Measurements from ENCODE around the gene ZFHX3.

DNA sequence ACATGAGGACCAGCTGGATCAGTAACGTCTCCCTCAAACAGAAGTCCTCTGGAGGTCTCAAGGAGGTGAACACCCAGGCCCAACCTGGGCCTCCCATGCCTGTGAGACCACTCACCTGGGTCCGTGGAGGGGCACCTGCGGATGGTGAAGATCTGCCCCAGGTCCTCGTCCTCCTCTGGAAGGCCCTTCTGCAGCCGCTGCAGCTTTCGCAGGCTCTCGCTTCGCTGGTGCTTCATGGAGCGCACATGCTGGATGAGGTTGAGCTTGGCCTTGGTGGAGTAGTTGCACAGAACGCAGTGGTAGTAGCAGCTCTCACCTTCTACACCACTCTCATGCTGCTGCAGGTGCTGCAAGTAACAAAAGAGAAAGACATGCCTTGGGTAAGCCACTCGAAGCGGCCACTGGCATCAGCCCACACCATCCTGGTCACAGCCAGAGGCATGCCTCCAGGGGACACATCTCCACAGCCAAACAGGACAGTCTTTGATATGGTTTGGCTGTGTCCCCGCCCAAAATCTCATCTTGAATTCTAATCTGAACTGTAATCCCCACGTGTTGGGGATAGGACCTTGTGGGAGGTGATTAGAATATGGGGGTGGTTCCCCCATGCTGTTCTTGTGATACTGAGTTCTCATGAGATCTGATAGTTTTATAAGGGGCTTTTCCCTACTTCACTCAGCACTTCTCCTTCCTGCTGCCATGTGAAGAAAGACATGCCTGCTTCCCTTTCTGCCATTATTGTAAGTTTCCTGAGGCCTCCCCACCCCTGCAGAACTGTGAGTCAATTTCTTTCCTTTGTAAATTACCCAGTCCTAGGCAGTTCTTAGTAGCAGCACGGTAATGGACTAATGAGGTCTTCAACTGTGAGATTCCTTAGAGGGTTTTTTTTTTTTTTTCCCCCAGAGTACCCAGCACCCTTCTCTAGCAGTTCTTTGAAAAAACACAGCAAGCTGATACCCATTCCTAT, 158.0 kb downstream of the ZFHX3 start:
- TF ChIP-seq, protein P1, sequence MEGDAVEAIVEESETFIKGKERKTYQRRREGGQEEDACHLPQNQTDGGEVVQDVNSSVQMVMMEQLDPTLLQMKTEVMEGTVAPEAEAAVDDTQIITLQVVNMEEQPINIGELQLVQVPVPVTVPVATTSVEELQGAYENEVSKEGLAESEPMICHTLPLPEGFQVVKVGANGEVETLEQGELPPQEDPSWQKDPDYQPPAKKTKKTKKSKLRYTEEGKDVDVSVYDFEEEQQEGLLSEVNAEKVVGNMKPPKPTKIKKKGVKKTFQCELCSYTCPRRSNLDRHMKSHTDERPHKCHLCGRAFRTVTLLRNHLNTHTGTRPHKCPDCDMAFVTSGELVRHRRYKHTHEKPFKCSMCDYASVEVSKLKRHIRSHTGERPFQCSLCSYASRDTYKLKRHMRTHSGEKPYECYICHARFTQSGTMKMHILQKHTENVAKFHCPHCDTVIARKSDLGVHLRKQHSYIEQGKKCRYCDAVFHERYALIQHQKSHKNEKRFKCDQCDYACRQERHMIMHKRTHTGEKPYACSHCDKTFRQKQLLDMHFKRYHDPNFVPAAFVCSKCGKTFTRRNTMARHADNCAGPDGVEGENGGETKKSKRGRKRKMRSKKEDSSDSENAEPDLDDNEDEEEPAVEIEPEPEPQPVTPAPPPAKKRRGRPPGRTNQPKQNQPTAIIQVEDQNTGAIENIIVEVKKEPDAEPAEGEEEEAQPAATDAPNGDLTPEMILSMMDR (IDR thresholded peaks at IDR 0.05) = no peak
- no peak for TF ChIP-seq POLR2A (IDR thresholded peaks at IDR 0.05)

Data from right lobe of liver (tissue), 4 donors.